ENCODE results near the gene ATPAF2.

DNA sequence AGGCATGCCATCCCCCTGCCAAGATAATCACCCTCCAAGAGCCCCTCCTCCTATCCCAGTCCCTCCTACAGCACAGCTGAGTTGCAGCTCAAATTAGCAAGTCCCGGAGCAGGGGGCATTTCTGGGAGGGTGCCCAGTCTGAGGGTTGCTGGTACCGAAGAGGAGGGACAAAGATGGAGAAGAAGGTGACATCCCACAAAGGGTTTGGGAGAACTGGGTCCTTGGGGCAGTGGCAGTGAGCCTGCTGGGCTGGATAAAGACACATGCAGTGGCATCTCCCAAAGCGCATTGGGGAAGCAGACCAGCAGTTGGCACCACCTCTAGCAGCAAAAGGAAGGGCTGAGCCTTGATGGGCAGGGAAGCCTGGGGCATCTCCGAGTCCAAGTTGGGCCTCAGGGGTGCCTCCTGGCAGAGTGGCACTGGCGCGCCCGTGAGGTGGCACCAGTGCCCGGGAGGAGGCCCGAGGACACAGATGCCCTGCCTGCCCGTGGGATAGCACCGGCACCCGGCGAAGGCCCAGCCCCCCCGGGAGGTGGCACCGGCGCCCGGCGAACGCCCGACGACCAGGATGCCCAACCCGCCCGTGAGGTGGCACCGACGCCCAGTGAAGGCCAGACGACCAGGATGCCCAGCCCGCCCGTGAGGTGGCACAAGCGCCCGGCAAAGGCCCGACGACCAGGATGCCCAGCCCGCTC, 67.4 kb downstream of the ATPAF2 start:
- TF ChIP-seq EZH2phosphoT487 (IDR thresholded peaks at IDR 0.05; ENCODE audit: insufficient read depth, low read depth) (no peak), EZH2 (IDR thresholded peaks at IDR 0.05; ENCODE audit: insufficient read depth, poor library complexity, severe bottlenecking) (no peak)

All from GM23248 (cell line).